NCI-H345 treated with DMSO at 0.1 percent for 48 hours (cell line): Measurements from ENCODE around the gene PTDSS2.
"Not testable (repeated sequence)": the region's sequence is repeated elsewhere in the genome, so short reads cannot be mapped to it uniquely, and the experiment has no call there.

Source experiments
- DNase-seq: peaks from one replicate; lab custom pipeline; 2025; ENCODE audit not compliant: unreplicated experiment; lab: John Stamatoyannopoulos, UW

Gene PTDSS2

GRCh38 chr11:464316-464715, 14.2 kb downstream of the PTDSS2 start:
- DNase-seq, result no peak

GRCh38 chr11:465896-466530, 15.9 kb downstream of the PTDSS2 start:
- DNase-seq, result no peak

GRCh38 chr11:468036-468435, 18.0 kb downstream of the PTDSS2 start:
- DNase-seq, result no peak

GRCh38 chr11:468493-468892, 18.4 kb downstream of the PTDSS2 start:
- DNase-seq, result no peak

- DNase-seq, result not testable (repeated sequence)
Observed at GRCh38 chr11:469026-469683, 19.1 kb downstream of the PTDSS2 start.

- no peak for DNase-seq
Observed at GRCh38 chr11:469684-470560, 19.8 kb downstream of the PTDSS2 start.

GRCh38 chr11:471468-472145, 21.5 kb downstream of the PTDSS2 start:
- DNase-seq, result no peak

GRCh38 chr11:472272-472671, 22.2 kb downstream of the PTDSS2 start:
- no peak for DNase-seq

GRCh38 chr11:472816-473215, 22.7 kb downstream of the PTDSS2 start:
- DNase-seq, result no peak

- DNase-seq, result no peak
Observed at GRCh38 chr11:473415-473814, 23.3 kb downstream of the PTDSS2 start.

GRCh38 chr11:473962-474785, 24.1 kb downstream of the PTDSS2 start:
- DNase-seq, result no peak

GRCh38 chr11:474914-475506, 24.9 kb downstream of the PTDSS2 start:
- DNase-seq, result no peak

- DNase-seq, result no peak
Observed at GRCh38 chr11:475941-476340, 25.9 kb downstream of the PTDSS2 start.

- DNase-seq, result no peak
Observed at GRCh38 chr11:476416-476815, 26.3 kb downstream of the PTDSS2 start.

- DNase-seq, result no peak
Observed at GRCh38 chr11:477052-477715, 27.1 kb downstream of the PTDSS2 start.

- DNase-seq, result no peak
Observed at GRCh38 chr11:479311-479710, 29.2 kb downstream of the PTDSS2 start.

- no peak for DNase-seq
Observed at GRCh38 chr11:484616-485015, 34.5 kb downstream of the PTDSS2 start.

GRCh38 chr11:486189-486588, 36.1 kb downstream of the PTDSS2 start:
- DNase-seq, result no peak

GRCh38 chr11:487571-488021, 37.5 kb downstream of the PTDSS2 start:
- no peak for DNase-seq

- DNase-seq, result no peak
Observed at GRCh38 chr11:488062-488461, 38.0 kb downstream of the PTDSS2 start.
